SK-N-SH (cell line): Measurements from ENCODE around the gene TRMT10A. TPM values are rescaled to one million over a fixed set of nuclear protein-coding genes. Genes with fewer than 3 reads are reported as not detected.

Experiments
- CTCF ChIA-PET: fragments of 300-600, 350-600 bp; formaldehyde crosslinking; extraction: SDS; loops from one replicate; lab custom pipeline; 2021; lab: Yijun Ruan, JAX
- POLR2A ChIA-PET: fragments of 350-600 bp; sonication (Branson Sonifier 250); formaldehyde crosslinking; extraction: SDS; loops from one replicate; lab custom pipeline; 2020; ENCODE audit warnings: antibody characterized with exemption, inconsistent platforms; lab: Yijun Ruan, JAX
- DNase-seq: peaks from one replicate; pipeline ENCODE4 v3.0.0; 2012
- H2AFZ ChIP-seq: fragments of 200-600 bp; sonication (generic); 2 replicates; pipeline ENCODE4 v1.8.1; 2016; ENCODE audit warnings: antibody characterized with exemption, mild to moderate bottlenecking, low read depth
- H3F3A ChIP-seq: fragments of 200-600 bp; sonication (generic); replicated peaks from 2 replicates; pipeline ENCODE3; 2016; ENCODE audit warnings: antibody characterized with exemption, mild to moderate bottlenecking; ENCODE audit not compliant: insufficient read depth
- H3K27ac ChIP-seq, 2 experiments: fragments of 200-500 bp in 1 of 2; fragments of 200-600 bp in 1 of 2; sonication (Bioruptor generic) in 1 of 2; sonication (generic), shearing (Covaris generic) in 1 of 2; 2 replicates each; pipeline versions ENCODE4 v1.5.1 to v1.6.1; 2014 to 2016; ENCODE audit warnings: low read depth in 2 of 2, inconsistent platforms in 1 of 2, low read length in 1 of 2, mild to moderate bottlenecking in 1 of 2, mixed read lengths in 1 of 2
- H3K27me3 ChIP-seq: fragments of 200-600 bp; sonication (generic), shearing (Covaris generic); 2 replicates; pipeline ENCODE4 v1.6.1; 2016; ENCODE audit warnings: mixed run types; ENCODE audit not compliant: insufficient read depth
- H3K36me3 ChIP-seq, 2 experiments: fragments of 200-500 bp in 1 of 2; fragments of 200-600 bp in 1 of 2; sonication (Bioruptor generic) in 1 of 2; sonication (generic) in 1 of 2; replicated peaks in 1 of 2; 2 replicates each; pipeline versions ENCODE3 to v1.5.1; 2014 to 2016; ENCODE audit warnings: low read length in 1 of 2, mild to moderate bottlenecking in 1 of 2; ENCODE audit not compliant: insufficient read depth in 2 of 2, control insufficient read depth in 1 of 2
- H3K4me1 ChIP-seq, 2 experiments: fragments of 200-500 bp in 1 of 2; fragments of 200-600 bp in 1 of 2; sonication (Bioruptor generic) in 1 of 2; sonication (generic), shearing (Covaris generic) in 1 of 2; 2 replicates each; pipeline versions ENCODE4 v1.5.1 to v1.6.1; 2014 to 2016; ENCODE audit warnings: low read depth in 1 of 2, low read length in 1 of 2, mixed run types in 1 of 2; ENCODE audit not compliant: insufficient read depth in 2 of 2, control insufficient read depth in 1 of 2
- H3K4me2 ChIP-seq: fragments of 200-600 bp; sonication (generic), shearing (Covaris generic); 2 replicates; pipeline ENCODE4 v1.6.1; 2017; ENCODE audit warnings: mixed run types
- H3K4me3 ChIP-seq, 2 experiments: fragments of 200-500 bp in 1 of 2; fragments of 200-600 bp in 1 of 2; sonication (Bioruptor generic) in 1 of 2; sonication (generic), shearing (Covaris generic) in 1 of 2; 2 replicates each; pipeline versions ENCODE4 v1.5.1 to v1.8.1; 2014 to 2016; ENCODE audit warnings: low read depth in 2 of 2, inconsistent platforms in 1 of 2, low read length in 1 of 2, mild to moderate bottlenecking in 1 of 2, mixed read lengths in 1 of 2, moderate library complexity in 1 of 2
- H3K79me2 ChIP-seq: fragments of 200-600 bp; sonication (generic); 2 replicates; pipeline ENCODE4 v1.8.1; 2017; ENCODE audit warnings: mild to moderate bottlenecking; ENCODE audit not compliant: insufficient read depth
- H3K9ac ChIP-seq: fragments of 200-600 bp; sonication (generic); 2 replicates; pipeline ENCODE4 v1.6.1; 2017; ENCODE audit warnings: mixed run types
- H3K9me2 ChIP-seq: fragments of 200-600 bp; sonication (generic); 2 replicates; pipeline ENCODE4 v1.6.1; 2017; ENCODE audit warnings: mixed run types
- H3K9me3 ChIP-seq: fragments of 200-600 bp; sonication (generic); 2 replicates; pipeline ENCODE4 v1.6.1; 2017; ENCODE audit warnings: mixed run types, mild to moderate bottlenecking, moderate library complexity
- H4K20me1 ChIP-seq: fragments of 200-600 bp; sonication (generic); 2 replicates; pipeline ENCODE4 v1.6.1; 2017; ENCODE audit warnings: mild to moderate bottlenecking, mixed run types; ENCODE audit not compliant: insufficient read depth
- FOXM1 ChIP-seq: IDR thresholded peaks from 2 replicates; pipeline ENCODE4 v1.4.0; 2012; ENCODE audit warnings: low read depth, mild to moderate bottlenecking
- GABPA ChIP-seq: IDR thresholded peaks from 2 replicates; pipeline ENCODE4 v1.4.0; 2012; ENCODE audit warnings: low read depth, mild to moderate bottlenecking
- JUND ChIP-seq: IDR thresholded peaks from 2 replicates; pipeline ENCODE4 v1.4.0; 2012
- MEF2A ChIP-seq: IDR thresholded peaks from 2 replicates; pipeline ENCODE4 v1.4.0; 2012; ENCODE audit warnings: low read depth, borderline replicate concordance
- MXI1 ChIP-seq: IDR thresholded peaks from 2 replicates; pipeline ENCODE4 v1.6.1; 2012; ENCODE audit warnings: mild to moderate bottlenecking, low read depth, low read length, improper control_type of control experiment
- POLR2AphosphoS5 ChIP-seq: IDR thresholded peaks from 2 replicates; pipeline ENCODE4 v1.6.1; 2012; ENCODE audit warnings: low read depth, low read length
- RAD21 ChIP-seq: IDR thresholded peaks from 2 replicates; pipeline ENCODE4 v1.6.1; 2012; ENCODE audit warnings: mild to moderate bottlenecking, low read length
- RFX5 ChIP-seq: IDR thresholded peaks from 2 replicates; pipeline ENCODE4 v1.6.1; 2012; ENCODE audit warnings: mild to moderate bottlenecking, improper control_type of control experiment, low read length
- RXRA ChIP-seq: IDR thresholded peaks from 2 replicates; pipeline ENCODE4 v1.4.0; 2012; ENCODE audit warnings: low read depth, mild to moderate bottlenecking, borderline replicate concordance
- SIN3A ChIP-seq: IDR thresholded peaks from 2 replicates; pipeline ENCODE4 v1.6.1; 2012; ENCODE audit warnings: low read depth, mild to moderate bottlenecking, low read length, moderate library complexity, borderline replicate concordance
- SMC3 ChIP-seq: IDR thresholded peaks from 2 replicates; pipeline ENCODE4 v1.6.1; 2012; ENCODE audit warnings: low read depth, low read length, improper control_type of control experiment
- TAF1 ChIP-seq: IDR thresholded peaks from 2 replicates; pipeline ENCODE4 v1.6.1; 2012; ENCODE audit warnings: low read depth, mild to moderate bottlenecking, low read length, moderate library complexity, borderline replicate concordance
- TCF12 ChIP-seq: IDR thresholded peaks from 2 replicates; pipeline ENCODE4 v1.4.0; 2012
- TEAD4 ChIP-seq: IDR thresholded peaks from 2 replicates; pipeline ENCODE4 v1.4.0; 2012; ENCODE audit warnings: mild to moderate bottlenecking, borderline replicate concordance; ENCODE audit not compliant: insufficient read depth
- WGBS: methylation state at CpG from one replicate; pipeline ENCODE4 v1.1.6; 2017; ENCODE audit warnings: low lambda C conversion rate; 5-methylcytosine and 5-hydroxymethylcytosine counted together
- polyA plus RNA-seq, 3 experiments: library from polyadenylated mRNA; depleted of rRNA; stranded (reverse); fragments of >200 nt; gene quantifications; 2 replicates each; pipeline ENCODE4 v1.2.3, GENCODE V29; 2012
- TF ChIP-seq, protein P1 (sequence below): IDR thresholded peaks from 2 replicates; pipeline ENCODE4 v1.4.0; 2012; ENCODE audit warnings: low read depth, borderline replicate concordance
- TF ChIP-seq, protein P2 (sequence below): IDR thresholded peaks from 2 replicates; pipeline ENCODE4 v1.4.0; 2012; ENCODE audit warnings: low read depth
- TF ChIP-seq, protein P3 (sequence below): IDR thresholded peaks from 2 replicates; pipeline ENCODE4 v1.6.1; 2012; ENCODE audit warnings: mild to moderate bottlenecking, low read depth, low read length, moderate library complexity

The TRMT10A gene
- polyA plus RNA-seq, 1 of the 3 experiments (the other 2 are of a cell fraction) = 2.4 TPM

DNA sequence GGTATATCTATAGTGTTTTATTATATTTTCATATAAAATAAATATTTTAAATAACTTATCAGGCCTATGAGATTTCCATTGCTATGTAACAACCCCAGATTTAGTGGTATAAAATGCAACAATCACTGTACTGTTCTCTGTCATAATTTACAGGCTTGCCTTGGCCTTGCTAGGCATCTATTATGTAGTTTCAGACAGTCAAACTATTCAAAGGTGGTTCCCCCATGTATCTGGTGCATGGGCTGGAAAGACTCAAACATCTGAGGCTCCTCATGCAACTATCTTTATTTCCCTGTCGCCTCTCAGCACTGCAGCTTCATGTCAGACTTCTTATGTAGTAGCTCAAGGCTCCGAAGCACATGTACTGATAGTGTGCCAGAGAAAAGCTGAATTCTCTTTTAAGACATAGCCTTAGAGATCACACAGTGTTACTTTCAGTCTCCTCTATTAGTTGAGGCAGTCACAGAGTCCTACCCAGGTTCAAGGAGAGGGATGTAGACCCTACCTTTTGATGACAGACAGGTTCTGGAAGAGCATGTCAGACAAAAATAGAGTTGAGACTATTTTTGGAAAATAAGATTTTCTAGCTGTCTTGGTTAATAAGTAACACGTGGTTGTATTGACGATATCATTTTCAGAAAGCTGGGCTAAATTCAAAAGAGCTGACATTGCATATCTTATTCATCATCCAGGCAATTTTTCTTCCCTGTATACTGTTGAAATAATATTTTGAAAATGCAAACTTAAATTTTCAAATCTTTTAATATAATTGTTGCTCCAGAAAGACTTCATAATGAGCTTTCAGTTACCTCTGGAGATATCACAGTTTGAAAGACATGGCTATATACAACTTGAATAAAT is 30.2 kb upstream of the TRMT10A start:
- Histone ChIP-seq H3K9me2 (no peaks in the 10 kb centered on the region), H3F3A (no peaks in the 10 kb centered on the region), H3K27me3 (no peaks in the 10 kb centered on the region), H3K36me3 (no peaks in the 10 kb centered on the region), H3K9ac (no peak overlapping the region), H3K27ac (no peak overlapping the region), H3K4me3 (no peak overlapping the region), H3K9me3 (no peaks in the 10 kb centered on the region)
- CTCF ChIA-PET = interaction anchor here (0.6 kb wide), 1 partner anchor 42 kb away, joined by 4 read pairs; no protein-coding TSS in a partner anchor
- 48% methylated on average over 4 of the region's 4 CpGs for WGBS
- TF ChIP-seq RAD21 (no peak), RXRA (no peak), POLR2AphosphoS5 (no peak), JUND (no peak), TEAD4 (no peak), FOXM1 (no peak)
- TF ChIP-seq, all 33 proteins: peak for 0
- POLR2A ChIA-PET = no interaction called here
- H3K4me2 ChIP-seq = no peak overlapping the region
- no peak overlapping the region for H2AFZ ChIP-seq
- H3K4me1 ChIP-seq = no peaks in the 10 kb centered on the region
- no peaks in the 10 kb centered on the region for H4K20me1 ChIP-seq
- no peak for DNase-seq
- no peaks in the 10 kb centered on the region for H3K79me2 ChIP-seq

DNA sequence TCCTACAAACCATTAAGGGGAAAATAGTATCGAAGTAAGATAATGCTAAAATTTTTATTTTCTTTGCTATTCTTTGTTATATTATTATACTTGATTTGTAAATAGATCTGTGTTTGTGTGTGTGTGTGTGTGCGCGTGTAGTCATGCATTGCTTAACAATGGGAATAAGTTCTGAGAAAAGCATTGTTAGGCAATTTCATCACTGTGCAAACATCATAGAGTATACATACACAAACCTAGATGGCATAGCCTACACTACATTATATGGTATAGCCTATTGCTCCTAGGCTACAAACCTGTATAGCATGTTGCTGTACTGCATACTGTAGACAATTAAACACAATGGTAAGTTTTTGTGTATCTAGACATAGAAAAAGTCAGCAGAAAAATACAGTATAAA is 27.9 kb upstream of the TRMT10A start:
- peaks cover 3% of the 10 kb centered on the region for H3F3A ChIP-seq
- no peaks in the 10 kb centered on the region for H3K36me3 ChIP-seq
- H3K4me3 ChIP-seq = no peak overlapping the region
- no peaks in the 10 kb centered on the region for H3K9me2 ChIP-seq
- no peak for DNase-seq
- TF ChIP-seq RFX5 = no peak
- no peak for TF ChIP-seq RXRA
- no peak for TF ChIP-seq TCF12
- TF ChIP-seq, protein P1, sequence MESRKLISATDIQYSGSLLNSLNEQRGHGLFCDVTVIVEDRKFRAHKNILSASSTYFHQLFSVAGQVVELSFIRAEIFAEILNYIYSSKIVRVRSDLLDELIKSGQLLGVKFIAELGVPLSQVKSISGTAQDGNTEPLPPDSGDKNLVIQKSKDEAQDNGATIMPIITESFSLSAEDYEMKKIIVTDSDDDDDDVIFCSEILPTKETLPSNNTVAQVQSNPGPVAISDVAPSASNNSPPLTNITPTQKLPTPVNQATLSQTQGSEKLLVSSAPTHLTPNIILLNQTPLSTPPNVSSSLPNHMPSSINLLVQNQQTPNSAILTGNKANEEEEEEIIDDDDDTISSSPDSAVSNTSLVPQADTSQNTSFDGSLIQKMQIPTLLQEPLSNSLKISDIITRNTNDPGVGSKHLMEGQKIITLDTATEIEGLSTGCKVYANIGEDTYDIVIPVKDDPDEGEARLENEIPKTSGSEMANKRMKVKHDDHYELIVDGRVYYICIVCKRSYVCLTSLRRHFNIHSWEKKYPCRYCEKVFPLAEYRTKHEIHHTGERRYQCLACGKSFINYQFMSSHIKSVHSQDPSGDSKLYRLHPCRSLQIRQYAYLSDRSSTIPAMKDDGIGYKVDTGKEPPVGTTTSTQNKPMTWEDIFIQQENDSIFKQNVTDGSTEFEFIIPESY = no peak
- TF ChIP-seq GABPA = no peak
- no peak for TF ChIP-seq TAF1
- no peak for TF ChIP-seq MEF2A
- TF ChIP-seq, protein P2, sequence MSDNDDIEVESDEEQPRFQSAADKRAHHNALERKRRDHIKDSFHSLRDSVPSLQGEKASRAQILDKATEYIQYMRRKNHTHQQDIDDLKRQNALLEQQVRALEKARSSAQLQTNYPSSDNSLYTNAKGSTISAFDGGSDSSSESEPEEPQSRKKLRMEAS = no peak
- TF ChIP-seq SIN3A = no peak
- TF ChIP-seq SMC3 = no peak
- no peak for TF ChIP-seq MXI1
- TF ChIP-seq, protein P3, sequence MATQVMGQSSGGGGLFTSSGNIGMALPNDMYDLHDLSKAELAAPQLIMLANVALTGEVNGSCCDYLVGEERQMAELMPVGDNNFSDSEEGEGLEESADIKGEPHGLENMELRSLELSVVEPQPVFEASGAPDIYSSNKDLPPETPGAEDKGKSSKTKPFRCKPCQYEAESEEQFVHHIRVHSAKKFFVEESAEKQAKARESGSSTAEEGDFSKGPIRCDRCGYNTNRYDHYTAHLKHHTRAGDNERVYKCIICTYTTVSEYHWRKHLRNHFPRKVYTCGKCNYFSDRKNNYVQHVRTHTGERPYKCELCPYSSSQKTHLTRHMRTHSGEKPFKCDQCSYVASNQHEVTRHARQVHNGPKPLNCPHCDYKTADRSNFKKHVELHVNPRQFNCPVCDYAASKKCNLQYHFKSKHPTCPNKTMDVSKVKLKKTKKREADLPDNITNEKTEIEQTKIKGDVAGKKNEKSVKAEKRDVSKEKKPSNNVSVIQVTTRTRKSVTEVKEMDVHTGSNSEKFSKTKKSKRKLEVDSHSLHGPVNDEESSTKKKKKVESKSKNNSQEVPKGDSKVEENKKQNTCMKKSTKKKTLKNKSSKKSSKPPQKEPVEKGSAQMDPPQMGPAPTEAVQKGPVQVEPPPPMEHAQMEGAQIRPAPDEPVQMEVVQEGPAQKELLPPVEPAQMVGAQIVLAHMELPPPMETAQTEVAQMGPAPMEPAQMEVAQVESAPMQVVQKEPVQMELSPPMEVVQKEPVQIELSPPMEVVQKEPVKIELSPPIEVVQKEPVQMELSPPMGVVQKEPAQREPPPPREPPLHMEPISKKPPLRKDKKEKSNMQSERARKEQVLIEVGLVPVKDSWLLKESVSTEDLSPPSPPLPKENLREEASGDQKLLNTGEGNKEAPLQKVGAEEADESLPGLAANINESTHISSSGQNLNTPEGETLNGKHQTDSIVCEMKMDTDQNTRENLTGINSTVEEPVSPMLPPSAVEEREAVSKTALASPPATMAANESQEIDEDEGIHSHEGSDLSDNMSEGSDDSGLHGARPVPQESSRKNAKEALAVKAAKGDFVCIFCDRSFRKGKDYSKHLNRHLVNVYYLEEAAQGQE = no peak
- no peaks in the 10 kb centered on the region for H3K79me2 ChIP-seq
- CTCF ChIA-PET = no interaction called here
- POLR2A ChIA-PET = no interaction called here
- H3K9me3 ChIP-seq = no peaks in the 10 kb centered on the region
- no peak overlapping the region for H3K9ac ChIP-seq
- no peaks in the 10 kb centered on the region for H3K4me1 ChIP-seq
- no peak overlapping the region for H3K27ac ChIP-seq
- no peaks in the 10 kb centered on the region for H3K27me3 ChIP-seq
- no peak overlapping the region for H3K4me2 ChIP-seq
- 63% methylated on average over 3 of the region's 3 CpGs for WGBS
- no peaks in the 10 kb centered on the region for H4K20me1 ChIP-seq
- no peak overlapping the region for H2AFZ ChIP-seq
